Stimulated activated CD4-positive, alpha-beta T cell treated with anti-CD3 and anti-CD28 coated beads, TNF-alpha, amount 100 ng/mL, for 48 hours (primary cell): Measurements from ENCODE around the gene POU6F1.
A peak's percentile ranks its signal among the peaks of the same experiment; 100 is the strongest.

Experiments used
- DNase-seq, 3 donors: peaks; one replicate each; pipeline ENCODE4 v3.0.0-alpha.2; 2020; ENCODE audit warnings: low read depth in 3 of 3

Gene POU6F1

DNA sequence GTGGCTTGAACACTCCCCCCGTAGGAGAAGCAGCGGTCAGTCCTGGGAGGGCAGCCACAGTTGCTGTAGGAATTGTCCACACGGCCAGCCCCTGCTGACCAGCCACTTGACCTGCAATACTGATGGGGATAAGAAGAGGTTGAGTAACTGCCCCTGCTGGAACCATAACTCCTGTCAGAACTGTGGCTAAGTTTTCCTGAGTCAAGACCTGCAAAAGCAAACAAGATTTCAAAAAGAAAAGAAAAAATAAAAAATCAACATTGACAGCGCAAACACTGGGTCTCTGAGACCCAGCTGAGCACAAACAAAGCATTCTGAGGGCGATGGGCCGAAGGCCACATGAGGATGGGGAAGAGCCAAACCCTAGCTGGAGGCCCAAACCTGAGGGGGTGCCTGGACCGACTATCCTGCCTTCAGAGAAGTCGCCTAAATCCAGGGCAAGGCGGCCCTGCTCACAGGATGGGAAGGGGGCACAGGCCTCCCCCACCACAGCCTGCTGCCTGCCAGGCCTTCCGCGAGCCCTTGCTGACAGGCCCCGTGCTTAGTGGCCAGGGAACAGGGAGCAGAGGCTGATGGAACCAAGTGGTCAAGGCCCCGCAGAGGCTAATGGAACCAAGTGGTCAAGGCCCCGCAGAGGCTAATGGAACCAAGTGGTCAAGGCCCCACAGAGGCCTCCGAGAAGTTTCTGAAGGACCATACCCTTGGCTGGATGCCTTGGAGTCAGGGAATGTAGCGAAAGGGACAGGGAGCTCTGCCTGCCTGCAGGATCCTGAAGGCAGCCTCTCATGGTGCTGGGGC lies 19.1 kb downstream of the POU6F1 start:
- no peak for DNase-seq

DNA sequence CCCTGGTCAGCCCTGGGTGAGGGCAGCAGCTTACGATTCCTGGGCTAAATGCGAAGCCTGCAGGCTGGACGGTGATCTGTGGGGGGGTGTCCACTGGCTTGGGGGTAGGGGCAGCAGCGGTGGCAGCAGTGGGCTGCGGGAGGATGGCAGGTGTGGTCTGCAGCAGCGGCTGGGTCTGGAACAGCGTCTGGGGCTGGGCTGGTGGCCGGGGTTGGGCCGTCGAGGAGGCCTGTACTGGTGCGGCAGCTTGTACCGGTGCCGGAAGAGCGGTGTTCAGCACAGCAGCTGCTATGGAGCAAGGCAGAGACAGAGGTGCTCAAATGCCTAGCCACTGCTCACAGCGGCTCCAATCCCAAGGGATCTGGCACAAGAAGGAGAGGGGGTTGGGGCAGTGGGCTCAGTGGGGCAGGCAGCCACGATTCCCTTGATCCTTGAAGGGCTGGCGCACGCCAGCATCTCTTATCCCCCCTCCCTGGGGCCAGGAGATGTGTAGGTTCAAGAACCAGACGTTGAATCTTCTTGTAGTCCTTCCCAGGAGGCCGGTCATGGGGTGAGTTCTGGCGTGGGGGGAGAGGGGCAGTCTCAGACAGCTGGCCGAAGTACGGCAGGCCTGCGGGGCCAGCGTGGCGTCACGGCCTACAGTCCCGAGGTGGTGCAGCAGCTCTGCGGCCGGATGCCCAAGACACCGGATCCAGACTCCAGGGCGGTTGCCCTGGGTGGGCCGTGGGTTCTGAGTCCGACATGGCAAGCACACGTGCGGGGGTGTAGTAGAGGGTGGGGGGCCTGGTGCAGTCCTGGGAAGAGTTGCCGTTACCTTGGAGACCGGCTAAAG lies 19.9 kb downstream of the POU6F1 start:
- DNase-seq = no peak

DNA sequence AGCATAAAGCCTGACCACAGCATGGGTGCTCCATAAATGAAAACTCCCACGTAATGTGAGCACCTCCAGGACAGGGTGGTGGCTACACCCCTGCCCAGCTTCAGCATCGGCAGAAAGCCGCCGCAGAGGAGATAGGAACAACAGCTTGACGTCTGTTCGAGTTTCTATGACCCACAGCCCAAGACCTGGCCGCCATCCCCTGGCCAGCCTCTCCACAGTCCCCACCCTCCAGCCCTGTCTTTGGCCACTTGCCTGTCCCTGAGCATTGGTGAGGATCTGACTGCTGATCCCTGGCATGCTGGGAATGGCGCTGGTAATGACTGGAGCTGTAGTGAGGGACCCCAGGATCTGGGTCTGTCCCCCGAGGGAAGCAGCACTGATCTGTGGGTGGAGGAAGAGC lies 21.3 kb downstream of the POU6F1 start:
- no peak for DNase-seq

DNA sequence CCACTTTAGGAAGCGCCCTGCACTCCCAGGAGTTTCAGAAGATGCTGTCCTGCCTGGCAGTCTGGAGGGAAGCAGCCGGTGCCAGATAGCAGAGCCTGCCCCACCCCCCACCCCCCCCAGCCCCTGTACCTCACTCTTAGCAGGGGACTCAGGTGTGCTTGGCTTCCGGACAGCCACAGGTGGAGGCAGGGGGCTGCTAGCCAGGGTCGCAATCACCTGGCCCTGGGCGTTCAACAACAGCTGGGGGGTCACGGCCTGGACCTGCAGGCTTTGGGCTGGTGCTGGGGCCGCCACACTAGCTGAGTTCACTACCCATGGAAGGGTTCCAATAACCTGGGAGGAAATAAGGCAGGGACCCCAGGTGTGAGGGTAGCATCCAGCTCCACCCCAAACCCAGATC lies 22.0 kb downstream of the POU6F1 start:
- no peak for DNase-seq

DNA sequence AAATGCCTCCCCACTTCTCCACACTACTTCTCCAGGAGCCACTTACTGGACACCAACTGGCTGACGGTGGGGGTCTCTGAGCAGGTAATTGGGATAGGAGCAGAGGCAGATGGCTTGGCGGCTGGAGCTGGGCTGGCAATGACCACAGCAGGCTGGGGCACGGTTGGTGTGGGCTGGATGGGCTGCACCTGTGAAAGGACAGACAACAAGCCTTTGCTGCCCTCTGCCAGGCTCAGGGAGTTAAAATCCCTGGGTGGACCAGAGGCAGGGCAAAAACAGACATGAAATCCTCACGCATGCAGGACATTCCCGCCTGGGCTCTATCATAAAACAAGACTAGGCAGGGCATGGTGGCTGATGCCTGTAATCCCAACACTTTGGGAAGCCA lies 25.6 kb downstream of the POU6F1 start:
- DNase-seq = no peak

DNA sequence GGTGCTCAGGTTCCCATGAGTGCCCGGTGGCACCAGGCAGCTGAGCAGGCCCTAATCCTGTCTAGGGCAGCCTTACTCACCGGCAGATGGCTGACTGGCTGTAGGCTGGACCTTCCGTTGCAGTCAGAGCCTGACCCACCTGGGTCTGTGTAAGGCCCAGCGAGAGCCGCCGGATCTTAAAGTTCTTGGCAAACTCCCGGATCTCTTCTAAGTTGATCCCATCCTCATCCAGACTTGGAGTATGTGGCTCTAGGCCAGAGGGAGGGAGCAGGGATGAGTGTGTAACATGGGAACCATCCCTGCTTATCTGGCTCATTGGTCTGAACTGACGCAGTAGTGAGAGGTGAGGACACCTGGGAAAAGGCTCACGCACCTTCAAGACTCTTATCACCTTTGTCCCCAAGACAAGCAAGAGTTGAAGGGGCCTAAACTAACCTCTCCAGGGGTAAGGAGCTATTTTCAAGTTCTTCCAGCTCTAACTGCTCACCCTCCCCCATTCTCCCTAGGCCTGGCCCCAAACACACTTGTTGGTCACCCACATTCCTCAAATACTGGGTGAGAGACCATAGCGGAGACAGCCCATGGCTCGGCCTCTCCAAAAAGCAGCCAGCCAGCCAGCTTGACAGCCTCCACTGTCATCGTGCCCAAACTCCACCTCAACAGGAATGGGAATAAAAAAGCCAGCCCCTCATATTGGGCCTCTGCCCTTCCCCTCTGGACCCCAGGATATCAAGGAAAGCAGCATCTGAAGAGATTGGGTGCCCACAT lies 26.2 kb downstream of the POU6F1 start:
- DNase-seq = no peak

DNA sequence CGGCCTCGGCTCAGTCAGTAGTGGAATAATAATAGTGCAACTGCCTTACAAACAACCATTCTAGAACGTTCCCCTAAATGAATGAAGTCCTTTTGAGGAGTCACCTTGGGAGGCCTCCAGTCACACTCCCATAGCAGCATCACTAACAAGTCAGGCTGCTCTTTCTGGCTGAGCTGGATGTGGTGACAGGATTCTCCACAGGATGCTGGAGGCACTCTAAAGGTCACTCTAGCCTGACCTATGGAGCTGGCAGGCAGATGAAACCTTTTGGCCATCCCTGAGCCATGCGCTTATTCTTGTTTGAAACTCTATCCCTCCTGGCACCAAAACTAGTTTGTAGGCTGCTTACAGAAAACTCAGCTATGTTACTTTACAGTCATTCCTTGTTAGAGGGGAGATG lies 27.0 kb downstream of the POU6F1 start:
- DNase-seq = no peak

DNA sequence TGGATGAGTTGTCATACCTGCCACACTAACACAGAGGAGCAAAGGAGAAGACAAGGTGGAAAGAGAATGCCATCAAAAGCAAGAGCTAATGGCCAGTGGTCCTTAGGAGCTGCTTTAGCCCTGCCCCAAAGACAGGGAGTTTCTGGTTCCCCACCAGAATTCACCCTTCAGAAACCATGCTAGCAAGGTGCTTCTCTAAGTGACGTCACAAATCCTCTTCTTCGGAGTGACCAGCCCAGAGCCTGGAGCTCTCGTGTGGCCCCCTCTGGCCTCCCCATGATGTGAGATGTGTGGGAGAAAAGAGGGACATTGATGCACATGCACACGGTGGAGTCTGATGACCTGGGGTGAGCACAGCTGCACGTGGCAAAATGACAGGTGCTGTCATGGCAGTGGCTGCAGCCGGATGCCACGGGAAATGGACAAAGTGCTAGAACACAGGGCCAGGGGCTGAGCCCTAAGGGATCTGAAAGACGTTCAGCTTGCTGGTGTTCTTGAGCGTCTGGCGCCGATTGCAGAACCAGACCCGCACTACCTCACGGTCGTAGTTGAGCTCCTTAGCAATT lies 28.0 kb downstream of the POU6F1 start:
- DNase-seq = no peak

DNA sequence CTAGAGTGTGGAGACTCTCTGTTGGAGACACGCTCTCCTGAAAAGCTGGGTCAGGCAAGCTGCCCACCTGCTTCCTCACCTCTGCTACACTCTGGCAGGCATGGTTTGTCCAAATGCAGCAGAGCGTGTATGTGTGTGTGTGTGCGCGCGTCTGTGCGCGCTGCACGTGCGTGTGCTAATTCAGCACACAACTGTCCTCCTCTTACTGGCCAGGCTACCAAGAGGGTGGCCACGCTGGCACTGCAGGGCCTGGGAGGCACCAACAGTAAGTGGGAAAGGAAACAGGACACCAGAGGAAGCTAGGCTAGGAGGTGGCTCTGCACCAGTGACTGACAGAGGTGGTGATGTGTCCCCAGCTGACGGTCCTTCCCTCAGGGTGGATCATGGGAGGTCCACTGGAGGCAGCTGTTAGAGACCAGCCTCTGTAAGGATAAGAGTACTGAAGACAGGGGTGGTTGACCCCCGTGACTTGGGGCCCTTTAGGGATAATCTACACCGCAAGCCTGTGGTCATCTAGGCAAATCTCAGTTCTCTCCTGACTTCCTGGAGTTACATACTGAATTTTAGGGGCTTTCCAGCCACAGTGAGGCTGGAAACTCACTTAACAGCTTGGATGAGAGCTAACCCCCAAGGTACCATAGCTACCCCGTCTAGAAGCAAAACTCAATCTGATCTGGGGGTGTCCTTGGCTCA lies 29.4 kb downstream of the POU6F1 start:
- no peak for DNase-seq

DNA sequence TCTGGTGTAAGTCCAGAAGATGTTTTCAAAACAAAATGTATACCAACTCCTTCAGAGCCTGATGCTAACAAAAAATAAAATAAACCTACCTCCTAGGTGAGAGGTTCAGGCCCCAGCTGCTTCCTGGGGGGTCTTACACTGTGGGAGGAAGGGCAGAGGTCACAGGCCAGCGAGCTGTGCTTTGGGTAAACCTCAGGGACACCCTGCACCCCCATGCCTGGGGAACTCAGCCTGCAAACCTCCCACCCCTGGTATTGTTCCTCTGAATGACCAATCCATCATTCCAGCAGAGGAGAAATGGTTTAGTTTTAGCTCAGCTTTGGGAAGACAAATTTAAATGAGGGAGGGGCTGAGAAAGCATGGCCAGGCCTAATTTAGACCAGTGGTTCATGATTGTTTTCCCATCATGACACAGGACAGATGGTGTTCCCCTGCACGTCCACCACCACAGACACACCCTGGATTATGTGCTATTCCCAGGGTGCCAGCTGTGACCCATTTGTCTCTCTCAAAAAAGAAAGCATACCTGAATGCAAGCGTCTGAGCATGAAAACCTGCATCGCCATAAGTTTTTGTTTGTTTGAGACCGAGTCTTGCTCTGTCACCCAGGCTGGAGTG lies 30.4 kb downstream of the POU6F1 start:
- no peak for DNase-seq

DNA sequence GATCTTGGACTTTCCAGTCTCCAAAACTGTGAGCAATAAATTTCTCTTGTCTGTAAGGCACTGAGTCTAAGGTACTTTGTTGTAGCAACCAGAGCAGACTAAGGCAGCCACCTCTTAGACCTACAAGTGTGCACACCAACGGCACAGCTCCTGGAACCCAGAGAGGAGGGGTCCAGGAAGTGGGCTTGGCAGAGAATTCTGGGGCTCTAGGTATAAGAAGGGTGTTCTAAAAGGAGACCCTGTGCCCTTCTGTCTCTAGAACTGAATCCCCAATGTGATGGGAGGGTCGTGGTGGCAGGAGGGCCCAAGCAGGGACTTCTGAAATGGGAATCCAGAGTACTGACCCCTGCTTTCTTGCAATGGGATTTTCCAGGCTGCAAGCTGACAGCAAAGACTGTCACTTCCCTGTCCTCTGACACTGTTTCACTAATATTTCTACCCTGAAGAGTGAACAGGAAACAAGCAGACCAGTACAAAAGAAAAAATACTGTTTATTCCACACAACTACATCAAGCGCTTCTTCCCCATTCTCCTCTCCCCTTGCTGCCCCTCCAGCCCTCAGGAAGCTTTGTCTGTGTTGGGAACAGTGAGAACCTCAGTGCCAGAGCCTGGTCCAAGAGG lies 31.3 kb downstream of the POU6F1 start:
- DNase-seq = no peak

DNA sequence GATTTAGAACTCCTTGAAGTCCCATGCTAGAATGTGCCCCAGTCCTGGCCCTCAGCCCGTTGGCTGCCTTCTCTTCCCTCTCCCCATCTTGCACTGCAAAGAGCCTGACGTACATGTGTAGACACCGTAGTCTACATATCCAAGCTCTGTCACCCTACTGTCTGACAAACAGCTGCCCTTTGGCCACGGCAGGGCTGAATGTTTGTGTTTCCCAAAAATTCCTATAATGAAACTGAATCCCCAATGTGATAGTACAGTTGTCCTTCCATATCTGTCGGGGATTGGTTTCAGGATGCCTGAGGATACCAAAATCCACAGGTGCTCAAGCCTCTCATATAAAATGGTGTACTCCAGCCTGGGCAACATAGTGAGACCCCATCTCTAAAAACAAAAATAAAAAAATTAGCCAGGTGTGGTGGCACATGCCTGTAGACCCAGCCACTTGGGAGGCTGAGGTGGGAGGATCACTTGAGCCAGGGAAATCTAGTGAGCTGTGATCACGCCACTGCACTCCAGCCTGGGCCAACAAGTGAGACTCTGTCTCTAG lies 32.6 kb downstream of the POU6F1 start:
- DNase-seq = no peak

DNA sequence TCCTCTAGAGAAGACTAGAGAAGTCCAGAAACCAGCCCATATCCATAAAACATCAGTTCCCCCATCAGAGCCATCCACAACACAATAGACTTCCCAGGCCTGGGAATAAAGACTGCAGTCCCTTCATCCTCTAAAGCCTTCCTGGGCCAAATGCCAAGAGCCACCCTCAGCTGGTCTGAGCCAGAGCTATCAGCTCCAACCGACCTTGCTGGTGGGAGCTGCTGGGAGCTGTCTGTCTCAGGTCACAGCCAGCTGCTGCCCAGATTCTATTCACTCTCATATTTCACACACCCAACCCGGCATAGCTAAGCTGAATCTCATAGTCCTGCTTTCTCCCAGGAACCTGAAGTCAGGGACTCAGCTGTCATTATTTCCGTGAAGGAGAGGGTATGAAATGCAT lies 34.0 kb downstream of the POU6F1 start:
- no peak for DNase-seq

DNA sequence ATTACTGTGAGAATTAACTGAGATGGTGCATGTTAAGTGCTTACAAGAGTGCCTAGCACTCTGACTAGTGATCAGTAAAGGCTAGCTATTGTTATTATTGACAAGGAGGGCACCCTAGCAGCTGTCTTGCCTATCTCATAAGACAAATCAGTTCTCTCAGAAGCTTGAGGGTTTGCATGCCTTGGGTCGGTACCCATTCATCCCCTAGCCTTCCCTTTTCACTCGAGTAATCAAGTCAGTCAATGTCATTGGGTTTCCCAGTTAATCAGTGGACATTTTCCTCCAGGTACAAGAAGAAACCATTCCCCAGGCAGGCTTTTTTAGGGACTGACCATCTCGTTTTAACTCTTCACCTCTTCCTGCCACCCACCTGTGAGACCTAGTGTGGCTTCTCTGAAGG lies 34.5 kb downstream of the POU6F1 start:
- no peak for DNase-seq

DNA sequence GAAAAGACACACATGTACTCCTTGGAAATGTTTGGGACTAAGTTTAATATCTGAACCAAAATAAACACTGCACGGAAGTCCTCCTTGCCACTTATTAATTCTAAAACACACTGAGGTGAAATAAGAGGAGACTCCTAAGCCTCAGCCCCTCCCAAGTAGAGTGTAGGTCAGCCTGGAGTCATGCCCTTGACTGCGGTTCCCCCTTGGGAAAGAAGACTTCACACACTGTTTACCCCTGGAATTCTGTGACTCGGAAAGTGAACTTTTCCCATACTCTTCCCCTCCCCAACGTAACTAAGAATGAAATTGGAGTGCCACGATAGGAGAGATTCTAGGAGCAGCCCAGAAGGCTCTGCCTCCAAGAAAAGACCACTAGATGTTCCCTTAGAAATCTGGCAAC lies 36.3 kb downstream of the POU6F1 start:
- no peak for DNase-seq

DNA sequence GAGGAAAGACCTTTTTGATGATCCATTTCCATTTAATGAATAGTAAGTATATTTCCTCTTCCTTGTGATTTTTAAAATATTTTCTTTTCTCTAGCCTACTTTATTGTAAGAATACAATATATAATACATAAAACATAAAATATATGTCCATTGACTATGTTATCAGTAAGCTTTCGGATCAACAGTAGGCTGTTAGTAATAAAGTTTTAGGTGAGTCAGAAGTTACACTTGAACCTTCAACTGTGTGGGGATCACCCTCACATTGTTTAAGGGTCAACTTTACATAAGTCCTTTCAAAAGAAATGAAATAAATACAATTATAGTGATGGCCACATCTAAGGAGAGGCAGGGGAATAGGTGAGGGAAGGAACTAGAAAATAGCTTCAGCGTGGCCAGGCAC lies 40.0 kb downstream of the POU6F1 start:
- DNase-seq = no peak

DNA sequence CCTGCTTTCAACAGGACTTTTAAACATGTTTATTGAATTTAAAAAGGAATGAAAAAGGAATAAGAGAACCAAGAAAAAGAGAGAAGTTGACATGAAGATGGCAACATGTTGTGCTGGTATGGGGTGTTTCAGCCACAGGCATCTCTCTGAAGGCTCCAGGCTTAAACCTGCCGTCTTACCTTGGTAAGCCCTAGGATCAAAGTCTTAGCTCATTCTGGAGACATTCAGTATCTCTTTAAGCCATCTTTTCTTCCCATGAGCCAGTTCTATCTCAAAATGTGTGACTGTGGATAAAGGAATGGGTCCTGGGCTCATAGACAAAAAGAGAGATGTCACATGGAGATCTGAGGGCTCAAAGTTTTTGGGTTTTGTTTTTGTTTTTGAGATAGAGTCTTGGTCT lies 43.4 kb downstream of the POU6F1 start:
- no peak for DNase-seq

DNA sequence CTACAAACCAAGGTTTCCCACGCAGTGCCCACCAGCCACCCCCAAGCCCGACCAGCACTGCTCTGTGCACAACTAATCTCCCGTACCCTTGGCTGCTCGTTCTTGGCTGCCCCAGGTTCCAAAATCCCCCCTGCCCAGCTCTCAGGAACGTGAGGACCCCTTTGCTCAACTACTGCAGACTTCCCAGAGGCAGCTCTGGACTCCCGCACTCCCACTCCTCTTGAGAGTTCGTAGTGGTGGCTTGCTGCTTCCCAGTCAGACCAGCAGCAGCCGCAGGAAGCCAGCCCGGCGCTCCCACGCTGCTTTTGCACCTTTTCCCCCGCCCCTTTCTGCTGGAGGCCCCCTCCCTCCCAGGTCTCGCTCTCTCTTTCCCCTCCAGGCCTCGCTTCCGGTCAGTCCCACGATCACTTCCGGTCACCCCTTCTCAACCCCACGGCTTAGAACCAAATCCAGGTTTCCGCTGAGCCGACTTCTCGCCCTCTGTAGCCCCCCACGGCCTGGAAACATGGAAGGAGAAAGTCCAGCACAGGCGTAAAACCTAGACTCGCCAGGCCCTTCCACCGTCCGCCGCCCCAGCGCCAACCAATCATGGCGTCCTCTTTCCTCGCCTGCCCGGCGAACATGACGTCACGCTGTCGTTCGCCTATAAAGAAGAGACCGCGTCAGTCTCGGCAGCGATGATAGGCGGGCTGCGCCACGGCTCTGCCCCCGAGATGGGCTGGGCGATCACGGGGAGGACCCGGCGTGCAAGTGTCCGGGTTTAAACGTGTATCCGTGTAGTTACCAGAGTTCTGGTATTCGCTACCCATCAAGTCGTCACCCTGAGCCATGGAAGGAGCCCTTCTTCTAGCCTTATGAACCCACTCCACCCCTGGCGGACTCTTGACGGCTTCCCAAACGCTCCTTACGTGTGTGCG lies 45.1 kb downstream of the POU6F1 start, which contains the start of gene TFCP2:
Gene TFCP2 (minus strand): TSS at position 621 of the 917 bp plus-strand sequence. CDS start 713 bp downstream, outside the sequence.
- peak; percentile 86 to 91 (median 90) for DNase-seq

DNA sequence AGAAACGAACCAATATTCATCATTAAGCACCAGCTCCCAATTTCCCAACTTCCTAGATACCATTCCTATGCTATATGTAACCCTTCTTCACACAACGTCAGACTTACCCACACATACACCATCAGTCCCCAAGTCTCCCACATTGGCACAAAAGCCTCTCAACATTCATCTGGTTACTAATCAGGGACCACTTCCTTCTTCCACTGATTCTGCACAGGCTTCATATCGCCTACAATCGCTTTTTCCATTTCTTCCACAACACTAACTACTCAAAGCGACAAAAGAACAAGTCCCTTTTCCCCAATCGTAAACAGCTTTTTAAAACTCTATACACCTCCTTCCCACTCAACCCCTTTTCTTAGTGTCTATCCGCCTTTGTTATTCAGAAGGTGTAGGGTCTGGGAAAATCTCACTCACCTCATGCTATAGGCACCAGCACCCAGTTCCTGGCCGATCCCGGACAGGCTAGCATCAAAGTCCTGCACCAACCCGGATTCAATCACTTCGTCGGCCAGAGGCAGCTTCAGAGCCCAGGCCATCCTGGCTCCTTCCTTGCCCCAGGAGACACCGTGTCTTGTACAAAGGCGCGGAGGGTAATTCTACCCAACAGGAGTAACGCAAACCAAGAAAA lies 45.9 kb downstream of the POU6F1 start:
- DNase-seq = peak in 1 of 3 donors; percentile 2
